Colonic mucosa (tissue), 4 donors: ENCODE data around the gene SLC25A34. TPM values are rescaled to one million over a fixed set of nuclear protein-coding genes. Genes with fewer than 3 reads are reported as not detected.

Source experiments
- DNase-seq: peaks from one replicate; pipeline ENCODE4 v3.0.0-alpha.2; 2020
- H3K27ac ChIP-seq: fragments of 200-600 bp; one replicate; pipeline ENCODE4 v1.8.0; 2021
- H3K27me3 ChIP-seq: fragments of 200-600 bp; one replicate; pipeline ENCODE4 v1.8.0; 2021
- H3K36me3 ChIP-seq: fragments of 200-600 bp; one replicate; pipeline ENCODE4 v1.8.0; 2021
- H3K4me1 ChIP-seq: fragments of 200-600 bp; one replicate; pipeline ENCODE4 v1.8.0; 2021; ENCODE audit warnings: mild to moderate bottlenecking
- H3K4me3 ChIP-seq: fragments of 200-600 bp; one replicate; pipeline ENCODE4 v1.8.0; 2021
- H3K9ac ChIP-seq, 2 donors: one replicate each; pipeline ENCODE4 v1.7.0; 2013; ENCODE audit warnings: control low read depth in 2 of 2, low read depth in 2 of 2, low read length in 2 of 2
- H3K9me3 ChIP-seq: fragments of 200-600 bp; one replicate; pipeline ENCODE4 v1.8.0; 2021
- intact Hi-C: fragments of 100-400 bp; cut with DNase I; formaldehyde crosslinking; loops from one replicate; pipeline ENCODE4 v1.14.1; 2022
- total RNA-seq, 2 donors: library from RNA; stranded (reverse); fragmentation: NEBNext Ultra II Directional in 1 of 2; extraction: Animal tissue kit (Norgen Biotek cat#: 25700) in 1 of 2; gene quantifications; one replicate each; pipeline ENCODE4 v1.2.1, GENCODE V29; 2021
- TF ChIP-seq, protein P1 (sequence below): fragments of 200-600 bp; IDR thresholded peaks from one replicate; pipeline ENCODE4 v1.8.0; 2022; ENCODE audit warnings: antibody characterized with exemption, mild to moderate bottlenecking
- donor health status: healthy.
- donor health status: DM: no; HTN: no; CAD: no.
- donor health status: DM: no; HTN: no; CAD: no.

Gene SLC25A34
- total RNA-seq, 2 donors from 2014 or later, result 3.2 to 16.0 TPM

DNA sequence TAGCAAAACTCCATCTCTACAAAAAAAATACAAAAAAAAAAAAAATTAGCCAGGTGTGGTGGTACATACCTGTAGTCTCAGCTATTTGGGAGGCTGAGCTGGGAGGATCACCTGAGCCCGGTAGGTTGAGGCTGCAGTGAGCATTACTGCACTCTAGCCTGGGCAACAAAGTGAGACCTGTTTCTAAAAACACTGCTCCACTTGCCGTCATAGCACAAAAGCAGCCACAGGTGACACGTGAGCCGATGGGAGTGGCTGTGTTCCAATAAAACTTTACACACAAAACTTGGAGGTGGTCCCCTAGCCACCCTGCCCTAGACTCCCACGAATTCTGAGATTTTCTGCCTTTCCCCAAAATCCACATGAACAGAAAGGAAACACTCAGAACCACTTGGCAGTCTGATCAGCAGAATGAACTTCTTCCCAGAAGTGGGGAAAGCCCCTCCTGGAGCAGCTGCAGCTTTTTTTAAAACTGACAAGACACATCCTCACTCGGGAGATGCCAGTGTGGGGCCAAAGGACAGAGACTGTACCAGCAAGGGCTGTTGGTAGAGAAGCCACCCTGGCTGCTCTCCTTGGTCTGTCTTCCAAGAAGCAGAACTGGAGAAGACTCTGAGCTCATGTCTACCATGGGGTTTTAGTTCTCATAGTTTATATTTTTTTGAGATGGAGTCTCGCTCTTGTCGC lies 28.7 kb upstream of the SLC25A34 start:
- Histone ChIP-seq H3K9ac (no peak overlapping the region), H3K27me3 (no peaks in the 10 kb centered on the region), H3K4me3 (no peak overlapping the region), H3K36me3 (no peaks in the 10 kb centered on the region), H3K4me1 (peaks cover 6% of the 10 kb centered on the region), H3K9me3 (no peaks in the 10 kb centered on the region), H3K27ac (no peak overlapping the region)
- DNase-seq, result no peak
- intact Hi-C loops, result no loop called here
- TF ChIP-seq, protein P1, sequence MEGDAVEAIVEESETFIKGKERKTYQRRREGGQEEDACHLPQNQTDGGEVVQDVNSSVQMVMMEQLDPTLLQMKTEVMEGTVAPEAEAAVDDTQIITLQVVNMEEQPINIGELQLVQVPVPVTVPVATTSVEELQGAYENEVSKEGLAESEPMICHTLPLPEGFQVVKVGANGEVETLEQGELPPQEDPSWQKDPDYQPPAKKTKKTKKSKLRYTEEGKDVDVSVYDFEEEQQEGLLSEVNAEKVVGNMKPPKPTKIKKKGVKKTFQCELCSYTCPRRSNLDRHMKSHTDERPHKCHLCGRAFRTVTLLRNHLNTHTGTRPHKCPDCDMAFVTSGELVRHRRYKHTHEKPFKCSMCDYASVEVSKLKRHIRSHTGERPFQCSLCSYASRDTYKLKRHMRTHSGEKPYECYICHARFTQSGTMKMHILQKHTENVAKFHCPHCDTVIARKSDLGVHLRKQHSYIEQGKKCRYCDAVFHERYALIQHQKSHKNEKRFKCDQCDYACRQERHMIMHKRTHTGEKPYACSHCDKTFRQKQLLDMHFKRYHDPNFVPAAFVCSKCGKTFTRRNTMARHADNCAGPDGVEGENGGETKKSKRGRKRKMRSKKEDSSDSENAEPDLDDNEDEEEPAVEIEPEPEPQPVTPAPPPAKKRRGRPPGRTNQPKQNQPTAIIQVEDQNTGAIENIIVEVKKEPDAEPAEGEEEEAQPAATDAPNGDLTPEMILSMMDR, result no peak

DNA sequence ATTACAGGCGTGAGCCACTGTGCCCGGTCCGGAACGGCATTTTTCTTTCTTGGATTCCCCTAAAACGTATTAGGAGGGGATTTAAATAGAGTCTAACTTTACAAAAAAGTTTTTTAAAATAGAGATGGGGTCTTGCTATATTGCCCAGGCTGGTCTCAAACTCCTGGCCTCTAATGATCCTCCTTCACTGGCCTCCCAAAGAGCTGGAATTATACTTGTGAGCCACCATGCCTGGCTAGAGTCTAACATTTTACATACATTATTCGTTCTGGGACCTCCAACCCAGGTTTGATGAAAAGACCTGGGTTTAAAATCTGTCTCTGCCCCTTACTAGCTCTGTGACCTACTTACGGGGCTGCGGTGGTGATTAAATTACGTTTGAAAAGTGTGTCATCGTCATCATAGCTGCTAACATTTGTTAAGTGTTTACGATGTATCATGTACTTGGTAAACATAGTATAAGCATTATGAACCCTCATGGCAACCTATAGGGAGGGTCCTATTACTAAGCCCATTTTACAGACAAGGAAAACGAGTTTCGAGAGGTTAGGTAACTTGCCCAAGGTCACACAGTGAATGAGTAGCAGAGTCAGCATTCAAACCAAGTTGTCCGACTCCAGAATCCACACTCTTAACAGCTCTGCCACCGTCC lies 27.4 kb upstream of the SLC25A34 start:
- TF ChIP-seq, protein P1, result no peak
- intact Hi-C loops, result no loop called here
- Histone ChIP-seq H3K9ac (no peak overlapping the region), H3K4me1 (no peaks in the 10 kb centered on the region), H3K4me3 (no peak overlapping the region), H3K36me3 (no peaks in the 10 kb centered on the region), H3K27me3 (no peaks in the 10 kb centered on the region), H3K9me3 (no peaks in the 10 kb centered on the region), H3K27ac (no peak overlapping the region)
- no peak for DNase-seq

DNA sequence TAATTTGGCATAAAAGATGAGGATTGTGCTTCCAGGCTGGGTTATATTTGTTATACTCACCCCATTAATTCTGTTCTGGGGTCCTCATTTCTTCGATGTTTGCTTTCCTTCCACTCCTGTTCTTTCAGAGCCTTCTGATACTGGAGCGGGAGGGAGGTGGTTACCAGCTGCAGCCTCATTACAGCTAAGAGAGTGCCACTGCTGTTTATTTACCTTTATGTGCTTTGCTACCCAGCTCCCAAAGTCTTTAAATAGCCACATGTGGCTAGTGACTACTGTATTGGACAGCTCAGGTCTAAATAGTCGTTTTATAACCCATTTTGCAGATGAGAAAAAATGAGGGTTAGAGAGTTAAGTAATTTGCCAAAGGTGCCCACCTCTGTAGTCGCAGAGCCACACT lies 26.8 kb upstream of the SLC25A34 start:
- no peak overlapping the region for H3K27ac ChIP-seq
- no peak overlapping the region for H3K9ac ChIP-seq
- H3K27me3 ChIP-seq, result no peaks in the 10 kb centered on the region
- DNase-seq, result no peak
- TF ChIP-seq, protein P1, result no peak
- H3K36me3 ChIP-seq, result no peaks in the 10 kb centered on the region
- H3K9me3 ChIP-seq, result no peaks in the 10 kb centered on the region
- intact Hi-C loops, result no loop called here
- H3K4me1 ChIP-seq, result no peaks in the 10 kb centered on the region
- H3K4me3 ChIP-seq, result no peak overlapping the region

DNA sequence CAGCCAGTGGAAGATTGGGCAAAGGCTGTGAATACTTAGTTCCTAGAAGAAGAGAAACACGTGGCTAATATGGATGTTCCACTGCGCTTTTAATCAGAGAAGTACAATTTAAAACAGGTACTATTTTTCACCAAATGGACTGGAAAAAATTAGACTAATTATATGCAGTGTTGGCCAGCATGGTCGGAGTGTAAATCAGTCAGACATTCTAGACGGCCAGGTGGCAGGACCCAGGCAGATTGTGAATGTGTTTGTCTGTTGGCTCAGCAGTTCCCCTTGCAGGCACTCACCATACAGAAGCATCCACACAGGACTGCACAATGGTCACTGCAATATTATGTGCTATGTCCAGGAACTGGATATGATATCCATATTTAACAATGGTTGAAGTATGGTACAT lies 23.9 kb upstream of the SLC25A34 start:
- TF ChIP-seq, protein P1, result no peak
- no peaks in the 10 kb centered on the region for H3K9me3 ChIP-seq
- no peaks in the 10 kb centered on the region for H3K36me3 ChIP-seq
- H3K9ac ChIP-seq, result no peak overlapping the region
- H3K27me3 ChIP-seq, result no peaks in the 10 kb centered on the region
- H3K4me1 ChIP-seq, result no peaks in the 10 kb centered on the region
- DNase-seq, result no peak
- no peak overlapping the region for H3K4me3 ChIP-seq
- intact Hi-C loops, result no loop called here
- no peak overlapping the region for H3K27ac ChIP-seq

DNA sequence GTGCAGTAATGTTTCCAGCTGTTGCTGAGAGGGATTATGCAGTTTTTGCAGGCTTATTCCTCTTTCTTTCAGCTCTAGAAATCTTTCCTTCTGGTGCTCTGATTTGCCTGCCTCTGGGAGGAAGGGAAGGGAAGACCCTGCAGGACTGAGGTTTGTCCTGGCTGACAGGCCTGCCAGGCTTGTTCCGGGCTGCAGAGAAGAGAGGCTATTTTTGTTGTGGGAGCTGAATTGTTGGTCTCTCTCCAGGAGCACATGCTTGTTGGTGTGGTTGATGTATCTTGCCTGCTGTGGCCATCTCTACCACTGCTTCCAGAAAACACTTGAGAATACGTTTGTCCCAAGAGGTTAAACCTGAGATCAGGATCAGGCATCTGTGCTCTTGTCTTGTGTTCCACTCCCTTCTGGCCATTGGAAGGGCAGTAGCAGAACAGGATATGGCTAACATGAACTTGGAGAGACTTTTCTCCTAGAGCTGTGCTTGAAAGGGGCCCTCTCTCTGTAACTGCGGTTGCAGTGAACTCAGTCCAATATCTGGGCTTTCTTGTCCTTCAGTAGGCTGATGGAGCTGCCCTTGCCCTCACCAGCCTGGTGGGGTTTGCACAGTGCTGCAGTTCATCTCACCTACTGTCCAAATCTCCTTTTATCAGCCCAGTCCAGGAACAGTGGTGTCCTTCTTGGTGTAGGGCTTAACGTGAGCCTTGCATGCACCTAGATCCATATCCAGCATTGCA lies 21.5 kb upstream of the SLC25A34 start:
- no peak overlapping the region for H3K9ac ChIP-seq
- H3K27me3 ChIP-seq, result no peaks in the 10 kb centered on the region
- no peak for DNase-seq
- TF ChIP-seq, protein P1, result no peak
- H3K9me3 ChIP-seq, result no peaks in the 10 kb centered on the region
- intact Hi-C loops, result no loop called here
- H3K27ac ChIP-seq, result no peak overlapping the region
- no peaks in the 10 kb centered on the region for H3K36me3 ChIP-seq
- no peaks in the 10 kb centered on the region for H3K4me1 ChIP-seq
- H3K4me3 ChIP-seq, result no peak overlapping the region
